GM21528 (cell line): Measurements from ENCODE around the gene TBC1D9B.
"Not testable (repeated sequence)": the region's sequence is repeated elsewhere in the genome, so short reads cannot be mapped to it uniquely, and the experiment has no call there.

Source experiments
- ATAC-seq: cut with Tn5 transposase; IDR thresholded peaks from one replicate; pipeline ENCODE4 v1.9.1; 2021; ENCODE audit warnings: mild to moderate bottlenecking, moderate library complexity; ENCODE audit not compliant: unreplicated experiment, low FRiP score

The TBC1D9B gene

GRCh38 chr5:179841621-179842020, 66.1 kb downstream of the TBC1D9B start:
- ATAC-seq, result no peak

- ATAC-seq, result no peak
These were observed 66.9 kb downstream of the TBC1D9B start for GRCh38 chr5:179840766-179841165.

GRCh38 chr5:179840321-179840720, 67.4 kb downstream of the TBC1D9B start:
- no peak for ATAC-seq

GRCh38 chr5:179839328-179840256, 68.1 kb downstream of the TBC1D9B start:
- ATAC-seq, result no peak

GRCh38 chr5:179837076-179838011, 70.4 kb downstream of the TBC1D9B start:
- no peak for ATAC-seq

- no peak for ATAC-seq
These were observed 71.3 kb downstream of the TBC1D9B start for GRCh38 chr5:179836225-179837019.

GRCh38 chr5:179834871-179835270, 72.8 kb downstream of the TBC1D9B start:
- ATAC-seq, result not testable (repeated sequence)

GRCh38 chr5:179834120-179834519, 73.6 kb downstream of the TBC1D9B start:
- no peak for ATAC-seq

- ATAC-seq, result no peak
These were observed 74.0 kb downstream of the TBC1D9B start for GRCh38 chr5:179833709-179834070.

GRCh38 chr5:179833056-179833708, 74.5 kb downstream of the TBC1D9B start:
- no peak for ATAC-seq

- no peak for ATAC-seq
These were observed 75.5 kb downstream of the TBC1D9B start for GRCh38 chr5:179832039-179832745.

GRCh38 chr5:179830818-179831468, 76.8 kb downstream of the TBC1D9B start:
- ATAC-seq, result no peak

- no peak for ATAC-seq
These were observed 77.8 kb downstream of the TBC1D9B start for GRCh38 chr5:179829732-179830435.

- no peak for ATAC-seq
These were observed 78.8 kb downstream of the TBC1D9B start for GRCh38 chr5:179828756-179829421.

GRCh38 chr5:179827680-179828079, 80.0 kb downstream of the TBC1D9B start:
- ATAC-seq, result no peak

GRCh38 chr5:179825655-179826182, 82.0 kb downstream of the TBC1D9B start:
- ATAC-seq, result no peak

- no peak for ATAC-seq
These were observed 83.0 kb downstream of the TBC1D9B start for GRCh38 chr5:179824745-179825112.
